ENCODE results near the gene KRT13. TPM values are rescaled to one million over a fixed set of nuclear protein-coding genes. Genes with fewer than 3 reads are reported as not detected.
A peak's percentile ranks its signal among the peaks of the same experiment; 100 is the strongest.

The KRT13 gene
- total and polyA plus RNA-seq, 5 experiments from 2014 or later, result not detected

- Mint-ChIP-seq H3K27ac (peak overlapping the region in 3 of 10 donors; percentile 27 to 71 (median 41)), H3K4me3 (peak overlapping the region in 3 of 10 donors; percentile 8 to 14 (median 13)), H3K4me1 (peaks cover 14 to 20% (median 19%) of the 10 kb centered on the region in 4 donors), H3K27me3 (peaks cover 0 to 10% (median 4%) of the 10 kb centered on the region in 5 donors), H3K9me3 (no peaks in the 10 kb centered on the region), H3K36me3 (no peaks in the 10 kb centered on the region)
- ATAC-seq (peak; percentile 71 to 83), DNase-seq (peak in 9 of 10 donors; percentile 7 to 54 (median 29))
- POLR2A ChIA-PET, result interaction anchor here (0.6 kb wide), 1 partner anchor 126 kb away, joined by 3 read pairs; no protein-coding TSS in a partner anchor
Measured at GRCh38 chr17:41496803-41497484, 8.5 kb downstream of the KRT13 start.

GRCh38 chr17:41494524-41494923 is 10.9 kb downstream of the KRT13 start:
- Mint-ChIP-seq H3K4me3 (no peak overlapping the region), H3K36me3 (no peaks in the 10 kb centered on the region), H3K4me1 (peaks cover 15 to 33% (median 25%) of the 10 kb centered on the region in 4 donors), H3K27ac (peak overlapping the region in 5 of 10 donors; percentile 11 to 50 (median 16)), H3K9me3 (no peaks in the 10 kb centered on the region), H3K27me3 (peaks cover 0 to 7% (median 0%) of the 10 kb centered on the region in 5 donors)
- DNase-seq (peak in 1 of 10 donors; percentile 19), ATAC-seq (no peak)
- POLR2A ChIA-PET, result no interaction called here

GRCh38 chr17:41492771-41493170 is 12.6 kb downstream of the KRT13 start:
- DNase-seq (peak in 1 of 10 donors; percentile 9), ATAC-seq (no peak)
- POLR2A ChIA-PET, result no interaction called here
- H3K4me1 Mint-ChIP-seq, result peaks cover 10 to 31% (median 18%) of the 10 kb centered on the region in 4 donors
- no peaks in the 10 kb centered on the region for H3K27me3 Mint-ChIP-seq
- H3K4me3 Mint-ChIP-seq, result no peak overlapping the region
- H3K27ac Mint-ChIP-seq, result peak overlapping the region in 3 of 10 donors; percentile 9 to 50 (median 19)
- H3K36me3 Mint-ChIP-seq, result no peaks in the 10 kb centered on the region
- no peaks in the 10 kb centered on the region for H3K9me3 Mint-ChIP-seq

- POLR2A ChIA-PET, result no interaction called here
Measured at GRCh38 chr17:41492351-41492750, 13.1 kb downstream of the KRT13 start.

GRCh38 chr17:41491476-41491875 is 13.9 kb downstream of the KRT13 start:
- ATAC-seq (no peak), DNase-seq (no peak)
- POLR2A ChIA-PET, result no interaction called here
- H3K4me3 Mint-ChIP-seq, result no peak overlapping the region
- no peaks in the 10 kb centered on the region for H3K36me3 Mint-ChIP-seq
- H3K27me3 Mint-ChIP-seq, result peaks cover 0 to 3% (median under 1%) of the 10 kb centered on the region in 5 donors
- H3K9me3 Mint-ChIP-seq, result no peaks in the 10 kb centered on the region
- H3K4me1 Mint-ChIP-seq, result peaks cover 10 to 22% (median 13%) of the 10 kb centered on the region in 4 donors
- H3K27ac Mint-ChIP-seq, result no peak overlapping the region

More at GRCh38 chr17:41492351-41492750, 13.1 kb downstream of the KRT13 start:
- Mint-ChIP-seq H3K9me3 (no peaks in the 10 kb centered on the region), H3K27ac (no peak overlapping the region), H3K27me3 (no peaks in the 10 kb centered on the region), H3K4me3 (no peak overlapping the region), H3K4me1 (peaks cover 11 to 30% (median 18%) of the 10 kb centered on the region in 4 donors), H3K36me3 (no peaks in the 10 kb centered on the region)
- DNase-seq, result peak in 1 of 10 donors; percentile 27
- no peak for ATAC-seq

GRCh38 chr17:41490000-41490990 is 15.1 kb downstream of the KRT13 start:
- DNase-seq (no peak), ATAC-seq (no peak)
- Mint-ChIP-seq H3K27ac (peak overlapping the region in 2 of 10 donors; percentile 18 to 57), H3K27me3 (peaks cover 0 to 5% (median 2%) of the 10 kb centered on the region in 5 donors), H3K36me3 (no peaks in the 10 kb centered on the region), H3K4me1 (peaks cover 9 to 20% (median 10%) of the 10 kb centered on the region in 4 donors), H3K9me3 (no peaks in the 10 kb centered on the region), H3K4me3 (no peak overlapping the region)
- POLR2A ChIA-PET, result no interaction called here

GRCh38 chr17:41489531-41489930 is 15.9 kb downstream of the KRT13 start, which contains the start of gene KRT36:
KRT36 (minus strand) TSS chr17:41489910; CDS start chr17:41489864, 46 bp downstream.
- Mint-ChIP-seq H3K4me1 (peaks cover 9 to 22% (median 10%) of the 10 kb centered on the region in 4 donors), H3K4me3 (no peak within 1 kb of the TSS)
- ATAC-seq, result no peak

GRCh38 chr17:41486809-41487530 is 18.4 kb downstream of the KRT13 start:
- POLR2A ChIA-PET, result no interaction called here
- Mint-ChIP-seq H3K9me3 (no peaks in the 10 kb centered on the region), H3K36me3 (no peaks in the 10 kb centered on the region), H3K4me3 (no peak overlapping the region), H3K27ac (no peak overlapping the region), H3K27me3 (peaks cover 0 to 7% (median 2%) of the 10 kb centered on the region in 5 donors), H3K4me1 (peaks cover 5 to 15% (median 9%) of the 10 kb centered on the region in 4 donors)
- ATAC-seq, result no peak
- DNase-seq, result peak in 1 of 10 donors; percentile 50

More at GRCh38 chr17:41489531-41489930, 15.9 kb downstream of the KRT13 start, which contains the start of gene KRT36:
- POLR2A ChIA-PET, result no interaction called here
- Mint-ChIP-seq H3K27ac (peak within 1 kb of the TSS in 2 of 10 donors; percentile 18 to 57), H3K9me3 (no peaks in the 10 kb centered on the region), H3K27me3 (peaks cover 0 to 7% (median 2%) of the 10 kb centered on the region in 5 donors), H3K36me3 (no peaks in the 10 kb centered on the region)
- peak in 1 of 10 donors; percentile 55 for DNase-seq

- Mint-ChIP-seq H3K9me3 (no peaks in the 10 kb centered on the region), H3K27me3 (peaks cover 0 to 7% (median 2%) of the 10 kb centered on the region in 5 donors)
- DNase-seq, result peak in 1 of 10 donors; percentile 54
Measured at GRCh38 chr17:41486316-41486715, 19.1 kb downstream of the KRT13 start.

GRCh38 chr17:41484920-41485904 is 20.2 kb downstream of the KRT13 start:
- Mint-ChIP-seq H3K27ac (peak overlapping the region in 3 of 10 donors; percentile 53 to 75 (median 58)), H3K36me3 (no peaks in the 10 kb centered on the region), H3K4me3 (no peak overlapping the region), H3K4me1 (peaks cover 2 to 6% (median 3%) of the 10 kb centered on the region in 4 donors), H3K9me3 (no peaks in the 10 kb centered on the region), H3K27me3 (peaks cover 0 to 7% (median 2%) of the 10 kb centered on the region in 5 donors)
- DNase-seq (peak in 1 of 10 donors; percentile 50), ATAC-seq (no peak)
- POLR2A ChIA-PET, result interaction anchor here (0.6 kb wide), 1 partner anchor 924 kb away, joined by 3 read pairs; no protein-coding TSS in a partner anchor

More at GRCh38 chr17:41486316-41486715, 19.1 kb downstream of the KRT13 start:
- no peaks in the 10 kb centered on the region for H3K36me3 Mint-ChIP-seq
- POLR2A ChIA-PET, result no interaction called here
- H3K4me1 Mint-ChIP-seq, result peaks cover 5 to 13% (median 9%) of the 10 kb centered on the region in 4 donors
- no peak for ATAC-seq
- no peak overlapping the region for H3K27ac Mint-ChIP-seq
- no peak overlapping the region for H3K4me3 Mint-ChIP-seq
